K562 (cell line): ENCODE results near the gene DNAAF2. TPM values are rescaled to one million over a fixed set of nuclear protein-coding genes. Genes with fewer than 3 reads are reported as not detected.

ENCODE experiments used
- BHLHE40 ChIP-seq: IDR thresholded peaks from 2 replicates; pipeline ENCODE4 v1.6.1; 2011; ENCODE audit warnings: low read length, improper control_type of control experiment
- FIP1L1 ChIP-seq: fragments of 200-400 bp; formaldehyde crosslinking; IDR thresholded peaks from 2 replicates; pipeline ENCODE4 v1.6.1; 2018; ENCODE audit warnings: mild to moderate bottlenecking, low read depth, low read length; ENCODE audit not compliant: poor library complexity, severe bottlenecking
- MEIS2 ChIP-seq: fragments of 450-650 bp; IDR thresholded peaks from 2 replicates; pipeline ENCODE4 v1.6.1; 2014; ENCODE audit warnings: mild to moderate bottlenecking; ENCODE audit not compliant: partially characterized antibody
- MTA3 ChIP-seq: fragments of 450-650 bp; formaldehyde crosslinking; IDR thresholded peaks from 2 replicates; pipeline ENCODE4 v1.6.1; 2017; ENCODE audit warnings: mild to moderate bottlenecking, borderline replicate concordance
- NKRF ChIP-seq: fragments of 450-650 bp; IDR thresholded peaks from 2 replicates; pipeline ENCODE4 v1.6.1; 2016; ENCODE audit warnings: borderline replicate concordance
- POLR2A ChIP-seq: fragments of 450-650 bp; conservative IDR thresholded peaks from 2 replicates; pipeline ENCODE4 v1.6.1; 2016
- POLR2B ChIP-seq: fragments of 450-650 bp; IDR thresholded peaks from 2 replicates; pipeline ENCODE4 v1.6.1; 2018; ENCODE audit warnings: low read depth; ENCODE audit not compliant: partially characterized antibody
- SIN3B ChIP-seq: fragments of 450-650 bp; IDR thresholded peaks from 2 replicates; pipeline ENCODE4 v1.6.1; 2017; ENCODE audit warnings: low read depth, mild to moderate bottlenecking, moderate library complexity
- TFAP4 ChIP-seq: sonication (generic); formaldehyde crosslinking; IDR thresholded peaks from 2 replicates; pipeline ENCODE4 v1.8.0; 2022; ENCODE audit warnings: missing genetic modification reagents, mild to moderate bottlenecking, moderate library complexity, borderline replicate concordance
- TFE3 ChIP-seq: fragments of 450-650 bp; formaldehyde crosslinking; IDR thresholded peaks from 2 replicates; pipeline ENCODE4 v1.4.0; 2020; ENCODE audit warnings: mild to moderate bottlenecking, mixed read lengths
- ZBTB17 ChIP-seq: fragments of 450-650 bp; formaldehyde crosslinking; IDR thresholded peaks from 2 replicates; pipeline ENCODE4 v1.4.0; 2020; ENCODE audit warnings: mild to moderate bottlenecking
- ZBTB40 ChIP-seq, 2 experiments: fragments of 450-650 bp in 1 of 2; sonication (generic) in 1 of 2; formaldehyde crosslinking in 1 of 2; IDR thresholded peaks; 2 replicates each; pipeline versions ENCODE4 v1.7.1 to v1.9.0; 2016 to 2022; ENCODE audit warnings: inconsistent platforms in 1 of 2, mild to moderate bottlenecking in 1 of 2, missing genetic modification reagents in 1 of 2
- polyA plus RNA-seq, 8 experiments: library from polyadenylated mRNA; depleted of rRNA in 4 of 8; stranded (reverse) in 5 of 8; unstranded in 3 of 8; fragments of >200 nt; fragmentation: Nextera tagmentation in 2 of 8; fragmentation: Illumina TruSeq in 1 of 8; extraction: Ambion mirVana in 2 of 8; extraction: Trizol in 1 of 8; gene quantifications; 2 replicates each; pipeline versions ENCODE4 v1.2.1 to v1.2.3, GENCODE V29; 2011 to 2014; ENCODE audit warnings: inconsistent platforms in 1 of 8, missing spikeins in 1 of 8
- total RNA-seq, 7 experiments: library from RNA; depleted of rRNA in 6 of 7; stranded (reverse); fragments of >200 nt in 6 of 7; fragmentation: Illumina TruSeq in 2 of 7; extraction: Trizol in 2 of 7; gene quantifications; 2 replicates each; pipeline versions ENCODE4 v1.2.1 to v1.2.3, GENCODE V29; 2011 to 2021; ENCODE audit warnings: low replicate concordance in 1 of 7

The DNAAF2 gene
- total and polyA plus RNA-seq, 9 of the 15 experiments (the other 6 are each of a cell fraction or from before 2014, with no cell fraction given) = 2.4 to 14.6 (median 11.1) TPM

GRCh38 chr14:49598485-49599300, 36.4 kb downstream of the DNAAF2 start, which contains the start of gene LRR1 (continued):
- TF ChIP-seq ZBTB40 (IDR thresholded peaks at IDR 0.05) (no peak), ZBTB40 (CRISPR knock-in tag; IDR thresholded peaks at IDR 0.05) (no peak), ZBTB17 (CRISPR knock-in tag) (0 out of 2 replicates have a peak, but pooled peaks have one; percentile 9), BHLHE40 (0 out of 2 replicates have a peak, but pooled peaks have one; percentile 1), POLR2B (peak; percentile 82), TFAP4 (peak; percentile 97), NKRF (0 out of 2 replicates have a peak, but pooled peaks have one; percentile 17), TFE3 (no peak), POLR2A (peak; percentile 95), SIN3B (peak; percentile 57; the same call in 1 of the 2 replicates), MEIS2 (peak; percentile 20), MTA3 (0 out of 2 replicates have a peak, but pooled peaks have one; percentile 59), FIP1L1 (peak; percentile 77)
